ENCODE measurements around the gene MBNL1.

The MBNL1 gene

GRCh38 chr3:152268555-152269055, at the start of gene MBNL1:
Gene MBNL1, plus strand, starts transcription at chr3:152268929. Its CDS starts 31,265 bp downstream, at chr3:152300194.
- Histone ChIP-seq H3K27ac (peak within 1 kb of the TSS; percentile 97), H3K4me3 (peak within 1 kb of the TSS; percentile 96), H3K36me3 (no peaks in the 10 kb centered on the region), H3K4me1 (peaks cover 27% of the 10 kb centered on the region), H3K4me2 (peak within 1 kb of the TSS; percentile 89), H3K9me3 (no peaks in the 10 kb centered on the region), H3K9ac (peak within 1 kb of the TSS; percentile 93), H3K27me3 (no peaks in the 10 kb centered on the region), H4K20me1 (peaks cover 37% of the 10 kb centered on the region)
- TF ChIP-seq Cebpa-rat (IDR thresholded peaks at IDR 0.05), result no peak

GRCh38 chr3:152219216-152219615, 49.5 kb upstream of the MBNL1 start:
- H3K9me3 ChIP-seq, result peaks cover 18% of the 10 kb centered on the region
- TF ChIP-seq Cebpa-rat (IDR thresholded peaks at IDR 0.05), result no peak
- H3K4me2 ChIP-seq, result no peak overlapping the region
- no peak overlapping the region for H3K9ac ChIP-seq
- no peak overlapping the region for H3K4me3 ChIP-seq
- no peaks in the 10 kb centered on the region for H3K27me3 ChIP-seq
- H3K4me1 ChIP-seq, result peaks cover 25% of the 10 kb centered on the region
- no peak overlapping the region for H3K27ac ChIP-seq
- no peaks in the 10 kb centered on the region for H4K20me1 ChIP-seq
- no peaks in the 10 kb centered on the region for H3K36me3 ChIP-seq

GRCh38 chr3:152219769-152220255, 48.9 kb upstream of the MBNL1 start:
- TF ChIP-seq Cebpa-rat (IDR thresholded peaks at IDR 0.05), result no peak
- no peaks in the 10 kb centered on the region for H3K36me3 ChIP-seq
- H3K4me3 ChIP-seq, result no peak overlapping the region
- H3K27me3 ChIP-seq, result no peaks in the 10 kb centered on the region
- H4K20me1 ChIP-seq, result no peaks in the 10 kb centered on the region
- H3K9me3 ChIP-seq, result peaks cover 18% of the 10 kb centered on the region
- no peak overlapping the region for H3K9ac ChIP-seq
- H3K27ac ChIP-seq, result no peak overlapping the region
- H3K4me2 ChIP-seq, result no peak overlapping the region
- H3K4me1 ChIP-seq, result peaks cover 31% of the 10 kb centered on the region

- Histone ChIP-seq H3K27me3 (no peaks in the 10 kb centered on the region), H3K4me1 (peaks cover 37% of the 10 kb centered on the region), H3K4me2 (peak overlapping the region; percentile 65), H3K4me3 (no peak overlapping the region), H3K9ac (no peak overlapping the region), H3K36me3 (no peaks in the 10 kb centered on the region), H3K27ac (no peak overlapping the region), H4K20me1 (no peaks in the 10 kb centered on the region), H3K9me3 (peaks cover 11% of the 10 kb centered on the region)
- TF ChIP-seq Cebpa-rat (IDR thresholded peaks at IDR 0.05), result no peak
These were observed 46.4 kb upstream of the MBNL1 start for GRCh38 chr3:152222327-152222726.

GRCh38 chr3:152225201-152225600, 43.5 kb upstream of the MBNL1 start:
- Histone ChIP-seq H3K27me3 (no peaks in the 10 kb centered on the region), H3K36me3 (no peaks in the 10 kb centered on the region), H3K27ac (no peak overlapping the region), H4K20me1 (no peaks in the 10 kb centered on the region), H3K9ac (no peak overlapping the region), H3K4me2 (no peak overlapping the region), H3K4me1 (peaks cover 37% of the 10 kb centered on the region), H3K9me3 (no peaks in the 10 kb centered on the region), H3K4me3 (no peak overlapping the region)
- TF ChIP-seq Cebpa-rat (IDR thresholded peaks at IDR 0.05), result no peak

- no peak for TF ChIP-seq Cebpa-rat (IDR thresholded peaks at IDR 0.05)
These were observed 42.6 kb upstream of the MBNL1 start for GRCh38 chr3:152226176-152226575.

GRCh38 chr3:152227027-152227426, 41.7 kb upstream of the MBNL1 start:
- Histone ChIP-seq H3K4me2 (no peak overlapping the region), H3K9me3 (no peaks in the 10 kb centered on the region), H4K20me1 (no peaks in the 10 kb centered on the region), H3K4me3 (no peak overlapping the region), H3K27ac (no peak overlapping the region), H3K4me1 (peaks cover 33% of the 10 kb centered on the region), H3K9ac (no peak overlapping the region), H3K27me3 (no peaks in the 10 kb centered on the region), H3K36me3 (no peaks in the 10 kb centered on the region)
- TF ChIP-seq Cebpa-rat (IDR thresholded peaks at IDR 0.05), result no peak

More at GRCh38 chr3:152226176-152226575, 42.6 kb upstream of the MBNL1 start:
- H3K27me3 ChIP-seq, result no peaks in the 10 kb centered on the region
- no peaks in the 10 kb centered on the region for H3K9me3 ChIP-seq
- no peak overlapping the region for H3K9ac ChIP-seq
- H3K4me3 ChIP-seq, result no peak overlapping the region
- no peaks in the 10 kb centered on the region for H3K36me3 ChIP-seq
- H4K20me1 ChIP-seq, result no peaks in the 10 kb centered on the region
- peaks cover 37% of the 10 kb centered on the region for H3K4me1 ChIP-seq
- no peak overlapping the region for H3K27ac ChIP-seq
- no peak overlapping the region for H3K4me2 ChIP-seq

- Histone ChIP-seq H3K4me3 (no peak overlapping the region), H3K9ac (no peak overlapping the region), H3K36me3 (no peaks in the 10 kb centered on the region), H3K27ac (no peak overlapping the region), H3K27me3 (no peaks in the 10 kb centered on the region), H4K20me1 (no peaks in the 10 kb centered on the region), H3K4me2 (no peak overlapping the region), H3K4me1 (peaks cover 7% of the 10 kb centered on the region), H3K9me3 (no peaks in the 10 kb centered on the region)
- no peak for TF ChIP-seq Cebpa-rat (IDR thresholded peaks at IDR 0.05)
These were observed 39.0 kb upstream of the MBNL1 start for GRCh38 chr3:152229692-152230091.

GRCh38 chr3:152230370-152230769, 38.4 kb upstream of the MBNL1 start:
- Histone ChIP-seq H3K4me1 (peaks cover under 1% of the 10 kb centered on the region; the same call in 1 of the 2 replicates), H3K9me3 (no peaks in the 10 kb centered on the region), H4K20me1 (no peaks in the 10 kb centered on the region), H3K27ac (no peak overlapping the region), H3K4me3 (no peak overlapping the region), H3K27me3 (no peaks in the 10 kb centered on the region), H3K4me2 (no peak overlapping the region), H3K9ac (no peak overlapping the region), H3K36me3 (no peaks in the 10 kb centered on the region)
- no peak for TF ChIP-seq Cebpa-rat (IDR thresholded peaks at IDR 0.05)

- Histone ChIP-seq H3K4me2 (no peak overlapping the region), H3K9me3 (peaks cover under 1% of the 10 kb centered on the region; the same call in 1 of the 2 replicates), H3K36me3 (no peaks in the 10 kb centered on the region), H3K4me3 (no peak overlapping the region), H3K27ac (no peak overlapping the region), H3K27me3 (no peaks in the 10 kb centered on the region), H4K20me1 (no peaks in the 10 kb centered on the region), H3K4me1 (no peaks in the 10 kb centered on the region), H3K9ac (no peak overlapping the region)
- no peak for TF ChIP-seq Cebpa-rat (IDR thresholded peaks at IDR 0.05)
These were observed 36.7 kb upstream of the MBNL1 start for GRCh38 chr3:152232001-152232400.

- Histone ChIP-seq H3K36me3 (no peaks in the 10 kb centered on the region), H3K4me2 (no peak overlapping the region), H3K4me1 (no peaks in the 10 kb centered on the region), H3K27ac (no peak overlapping the region), H4K20me1 (no peaks in the 10 kb centered on the region), H3K9me3 (peaks cover 4% of the 10 kb centered on the region; the same call in 1 of the 2 replicates), H3K27me3 (no peaks in the 10 kb centered on the region), H3K9ac (no peak overlapping the region), H3K4me3 (no peak overlapping the region)
- no peak for TF ChIP-seq Cebpa-rat (IDR thresholded peaks at IDR 0.05)
These were observed 36.0 kb upstream of the MBNL1 start for GRCh38 chr3:152232679-152233078.
